GM12892 (cell line): ENCODE results near the gene RPS6KA5.
"Not testable (repeated sequence)": the region's sequence is repeated elsewhere in the genome, so short reads cannot be mapped to it uniquely, and the experiment has no call there.

ENCODE experiments used
- DNase-seq: peaks from one replicate; pipeline ENCODE4 v3.0.0; 2011; ENCODE audit not compliant: insufficient read length
- FAIRE-seq: peaks from 2 replicates; lab custom pipeline; 2011; peaks lifted over from hg19 to GRCh38; lab: Jason Lieb, UNC
- POLR2A ChIP-seq: IDR thresholded peaks from 2 replicates; pipeline ENCODE4 v1.6.1; 2011; ENCODE audit warnings: low read depth, low read length, control low read depth
- POLR2AphosphoS5 ChIP-seq: IDR thresholded peaks from 2 replicates; pipeline ENCODE4 v1.6.1; 2011; ENCODE audit warnings: low read depth, low read length, control low read depth
- TAF1 ChIP-seq: IDR thresholded peaks from 2 replicates; pipeline ENCODE4 v1.6.1; 2011; ENCODE audit warnings: low read depth, mild to moderate bottlenecking, control low read depth, low read length, borderline replicate concordance

The RPS6KA5 gene

GRCh38 chr14:90846511-90846910 lies 213.9 kb downstream of the RPS6KA5 start:
- no peak for FAIRE-seq

GRCh38 chr14:90844321-90844720 lies 216.1 kb downstream of the RPS6KA5 start:
- no peak for FAIRE-seq
- no peak for DNase-seq
- no peak for TF ChIP-seq POLR2A
- TF ChIP-seq TAF1, result no peak

More at GRCh38 chr14:90846511-90846910, 213.9 kb downstream of the RPS6KA5 start:
- DNase-seq, result no peak
- TF ChIP-seq POLR2A (no peak), POLR2AphosphoS5 (no peak), TAF1 (no peak)

- no peak for TF ChIP-seq POLR2AphosphoS5
- TF ChIP-seq TAF1, result no peak
- TF ChIP-seq POLR2A, result no peak
- DNase-seq (no peak), FAIRE-seq (no peak)
These were observed 217.7 kb downstream of the RPS6KA5 start for GRCh38 chr14:90842726-90843125.

GRCh38 chr14:90840667-90841066 lies 219.8 kb downstream of the RPS6KA5 start:
- FAIRE-seq, DNase-seq: not testable (repeated sequence)

- TF ChIP-seq POLR2AphosphoS5, result no peak
- no peak for TF ChIP-seq POLR2A
- no peak for TF ChIP-seq TAF1
- FAIRE-seq (no peak), DNase-seq (no peak)
These were observed 220.6 kb downstream of the RPS6KA5 start for GRCh38 chr14:90839889-90840266.

GRCh38 chr14:90839024-90839888 lies 221.2 kb downstream of the RPS6KA5 start:
- DNase-seq (no peak), FAIRE-seq (no peak)
- no peak for TF ChIP-seq TAF1
- TF ChIP-seq POLR2A, result no peak
- no peak for TF ChIP-seq POLR2AphosphoS5

GRCh38 chr14:90838531-90838930 lies 221.9 kb downstream of the RPS6KA5 start:
- not testable (repeated sequence) for DNase-seq

GRCh38 chr14:90837355-90837754 lies 223.1 kb downstream of the RPS6KA5 start:
- no peak for TF ChIP-seq POLR2AphosphoS5
- no peak for TF ChIP-seq TAF1
- TF ChIP-seq POLR2A, result no peak
- no peak for DNase-seq
- FAIRE-seq, result no peak

More at GRCh38 chr14:90838531-90838930, 221.9 kb downstream of the RPS6KA5 start:
- not testable (repeated sequence) for FAIRE-seq

GRCh38 chr14:90836692-90837063 lies 223.8 kb downstream of the RPS6KA5 start:
- DNase-seq (no peak), FAIRE-seq (no peak)
- TF ChIP-seq POLR2A, result no peak
- TF ChIP-seq TAF1, result no peak
- no peak for TF ChIP-seq POLR2AphosphoS5

GRCh38 chr14:90831821-90832220 lies 228.6 kb downstream of the RPS6KA5 start:
- no peak for TF ChIP-seq TAF1
- TF ChIP-seq POLR2A, result no peak
- TF ChIP-seq POLR2AphosphoS5, result no peak
- FAIRE-seq (no peak), DNase-seq (no peak)

GRCh38 chr14:90830931-90831701 lies 229.3 kb downstream of the RPS6KA5 start:
- DNase-seq (no peak), FAIRE-seq (no peak)
- TF ChIP-seq POLR2A, result no peak
- TF ChIP-seq POLR2AphosphoS5, result no peak
- TF ChIP-seq TAF1, result no peak

GRCh38 chr14:90829677-90830076 lies 230.8 kb downstream of the RPS6KA5 start:
- DNase-seq (no peak), FAIRE-seq (no peak)
- TF ChIP-seq POLR2AphosphoS5 (no peak), TAF1 (no peak), POLR2A (no peak)
